IMR-90 (cell line): Measurements from ENCODE around the gene MMP25. TPM values are rescaled to one million over a fixed set of nuclear protein-coding genes. Genes with fewer than 3 reads are reported as not detected.

Experiments used
- ATAC-seq: fragments of 200-7000 bp; cut with Tn5 transposase; 2 replicates; pipeline ENCODE4 v1.9.1; 2020; ENCODE audit warnings: low read depth, mild to moderate bottlenecking, moderate library complexity
- BruUV-seq: library from RNA; stranded (reverse); fragments of 400-500 nt; replicated peaks from 2 replicates; lab custom pipeline; 2021; lab: Mats Ljungman, UMichigan
- CTCF ChIA-PET: fragments of 300-600 bp; formaldehyde crosslinking; extraction: SDS; loops from one replicate; lab custom pipeline; 2021; ENCODE audit warnings: antibody characterized with exemption; lab: Yijun Ruan, JAX
- POLR2A ChIA-PET: fragments of 300-600 bp; sonication (Branson Sonifier 250); formaldehyde crosslinking; loops from one replicate; lab custom pipeline; 2022; ENCODE audit warnings: antibody characterized with exemption; ENCODE audit not compliant: unreplicated experiment; lab: Charles Lee
- DNase-seq: peaks from one replicate; pipeline ENCODE4 v3.0.0; 2013
- H2AFZ ChIP-seq: replicated peaks from 2 replicates; pipeline ENCODE3; 2013; ENCODE audit warnings: low read length, mild to moderate bottlenecking; ENCODE audit not compliant: poor library complexity
- H2AK5ac ChIP-seq: 2 replicates; pipeline ENCODE4 v1.6.1; 2013; ENCODE audit warnings: low read depth, low read length, inconsistent platforms
- H2AK9ac ChIP-seq: replicated peaks from 2 replicates; pipeline ENCODE3; 2013; ENCODE audit warnings: mild to moderate bottlenecking, low read depth, low read length, moderate library complexity; ENCODE audit not compliant: poor library complexity
- H2BK120ac ChIP-seq: 2 replicates; pipeline ENCODE4 v1.6.1; 2013; ENCODE audit warnings: low read depth, low read length, inconsistent platforms
- H2BK15ac ChIP-seq: 3 replicates; pipeline ENCODE4 v1.6.1; 2013; ENCODE audit warnings: low read depth, low read length, inconsistent platforms
- H2BK20ac ChIP-seq: 2 replicates; pipeline ENCODE4 v1.6.1; 2013; ENCODE audit warnings: low read depth, mild to moderate bottlenecking, inconsistent platforms, low read length, moderate library complexity
- H2BK5ac ChIP-seq: 2 replicates; pipeline ENCODE4 v1.6.1; 2013; ENCODE audit warnings: mild to moderate bottlenecking, low read depth, low read length, inconsistent platforms; ENCODE audit not compliant: poor library complexity, severe bottlenecking
- H3K14ac ChIP-seq: replicated peaks from 2 replicates; pipeline ENCODE4 v1.6.1; 2013; ENCODE audit warnings: low read depth, low read length, inconsistent platforms
- H3K18ac ChIP-seq: 2 replicates; pipeline ENCODE4 v1.6.1; 2013; ENCODE audit warnings: low read depth, low read length, control low read depth
- H3K23ac ChIP-seq: 2 replicates; pipeline ENCODE4 v1.6.1; 2013; ENCODE audit warnings: low read depth, low read length, inconsistent platforms
- H3K27ac ChIP-seq: 2 replicates; pipeline ENCODE4 v1.5.1; 2013; ENCODE audit warnings: mild to moderate bottlenecking, control low read depth, low read length; ENCODE audit not compliant: insufficient read depth
- H3K27me3 ChIP-seq: 2 replicates; pipeline ENCODE4 v1.6.1; 2013; ENCODE audit warnings: low read length; ENCODE audit not compliant: control insufficient read depth, insufficient read depth
- H3K36me3 ChIP-seq: 2 replicates; pipeline ENCODE4 v1.6.1; 2013; ENCODE audit warnings: low read length, mixed read lengths; ENCODE audit not compliant: control insufficient read depth, insufficient read depth
- H3K4ac ChIP-seq: 2 replicates; pipeline ENCODE4 v1.6.1; 2013; ENCODE audit warnings: low read depth, low read length, inconsistent platforms
- H3K4me1 ChIP-seq: 2 replicates; pipeline ENCODE4 v1.6.1; 2013; ENCODE audit warnings: low read length, mixed read lengths; ENCODE audit not compliant: control insufficient read depth, insufficient read depth
- H3K4me2 ChIP-seq: 2 replicates; pipeline ENCODE4 v1.6.1; 2013; ENCODE audit warnings: low read depth, mild to moderate bottlenecking, control low read depth, low read length, moderate library complexity
- H3K4me3 ChIP-seq: 2 replicates; pipeline ENCODE4 v1.5.1; 2013; ENCODE audit warnings: low read depth, mild to moderate bottlenecking, control low read depth, low read length, moderate library complexity; ENCODE audit not compliant: insufficient read depth
- H3K56ac ChIP-seq: 2 replicates; pipeline ENCODE4 v1.6.1; 2013; ENCODE audit warnings: low read length, inconsistent platforms; ENCODE audit not compliant: insufficient read depth; ENCODE audit errors: extremely low read depth
- H3K79me1 ChIP-seq, 2 experiments: 2 replicates each; pipeline ENCODE4 v1.6.1; 2013; ENCODE audit warnings: low read length in 2 of 2, inconsistent platforms in 1 of 2, low read depth in 1 of 2
- H3K9ac ChIP-seq: 2 replicates; pipeline ENCODE4 v1.6.1; 2013; ENCODE audit warnings: low read depth, low read length, control low read depth
- H3K9me1 ChIP-seq: 2 replicates; pipeline ENCODE4 v1.6.1; 2013; ENCODE audit warnings: low read length, inconsistent platforms; ENCODE audit not compliant: insufficient read depth
- H3K9me3 ChIP-seq: 2 replicates; pipeline ENCODE4 v1.6.1; 2013; ENCODE audit warnings: low read length; ENCODE audit not compliant: control insufficient read depth, insufficient read depth
- H4K20me1 ChIP-seq: 2 replicates; pipeline ENCODE4 v1.6.1; 2013; ENCODE audit warnings: low read length, inconsistent platforms; ENCODE audit not compliant: insufficient read depth
- H4K5ac ChIP-seq: 2 replicates; pipeline ENCODE4 v1.6.1; 2013; ENCODE audit warnings: mild to moderate bottlenecking, low read depth, low read length, control low read depth
- H4K8ac ChIP-seq, 2 experiments: 2 replicates each; pipeline ENCODE4 v1.6.1; 2013; ENCODE audit warnings: low read depth in 2 of 2, low read length in 2 of 2, control low read depth in 1 of 2, inconsistent platforms in 1 of 2
- H4K91ac ChIP-seq: 2 replicates; pipeline ENCODE4 v1.6.1; 2013; ENCODE audit warnings: low read depth, low read length, inconsistent platforms; ENCODE audit not compliant: insufficient read depth
- CEBPB ChIP-seq: IDR thresholded peaks from 2 replicates; pipeline ENCODE4 v1.6.1; 2012; ENCODE audit warnings: low read depth, low read length, improper control_type of control experiment
- FOS ChIP-seq: fragments of 150-350 bp; IDR thresholded peaks from 2 replicates; pipeline ENCODE4 v1.6.1; 2016; ENCODE audit warnings: low read depth, low read length
- MAFK ChIP-seq: IDR thresholded peaks from 2 replicates; pipeline ENCODE4 v1.6.1; 2012; ENCODE audit warnings: low read depth, low read length, improper control_type of control experiment
- MAZ ChIP-seq: IDR thresholded peaks from 2 replicates; pipeline ENCODE4 v1.6.1; 2012; ENCODE audit warnings: low read depth, mild to moderate bottlenecking, low read length, improper control_type of control experiment, moderate library complexity, borderline replicate concordance
- RAD21 ChIP-seq: IDR thresholded peaks from 2 replicates; pipeline ENCODE4 v1.6.1; 2012; ENCODE audit warnings: low read length, improper control_type of control experiment
- whole genome bisulfite sequencing, 2 experiments: methylation state at CpG; one replicate each; pipeline versions ENCODE4 v1.1.5 to v1.1.7; 2013; ENCODE audit warnings: missing lambda C conversion rate in 2 of 2; ENCODE audit not compliant: insufficient read length in 1 of 2; ENCODE audit errors: extremely low coverage in 2 of 2; 5-methylcytosine and 5-hydroxymethylcytosine counted together
- dilution Hi-C: fragments of 300-500 bp; cut with HindIII; formaldehyde crosslinking; loops from one replicate; pipeline ENCODE4 v1.14.3; 2018; ENCODE audit warnings: low sequenced_read_pairs; ENCODE audit not compliant: unreplicated experiment
- in situ Hi-C: fragments of 300-500 bp; cut with MboI; formaldehyde crosslinking; loops from 3 replicates; pipeline ENCODE4 v1.14.3; 2019; ENCODE audit warnings: low sequenced_read_pairs, inconsistent platforms, mixed read lengths
- intact Hi-C: fragments of 100-400 bp; cut with micrococcal nuclease; formaldehyde crosslinking; loops from 2 replicates; pipeline ENCODE4 v1.10.0; 2022
- polyA plus RNA-seq, 3 experiments: library from polyadenylated mRNA; depleted of rRNA; stranded (reverse); fragments of >200 nt; gene quantifications; 2 replicates each; pipeline ENCODE4 v1.2.3, GENCODE V29; 2012; ENCODE audit warnings: low replicate concordance in 1 of 3
- total RNA-seq: library from RNA; depleted of rRNA; stranded (reverse); fragments of >200 nt; gene quantifications from 2 replicates; pipeline ENCODE4 v1.2.3, GENCODE V29; 2012

Gene MMP25
- total and polyA plus RNA-seq, 2 of the 4 experiments (the other 2 are of a cell fraction) = 0.07 TPM; not detected in 1

DNA sequence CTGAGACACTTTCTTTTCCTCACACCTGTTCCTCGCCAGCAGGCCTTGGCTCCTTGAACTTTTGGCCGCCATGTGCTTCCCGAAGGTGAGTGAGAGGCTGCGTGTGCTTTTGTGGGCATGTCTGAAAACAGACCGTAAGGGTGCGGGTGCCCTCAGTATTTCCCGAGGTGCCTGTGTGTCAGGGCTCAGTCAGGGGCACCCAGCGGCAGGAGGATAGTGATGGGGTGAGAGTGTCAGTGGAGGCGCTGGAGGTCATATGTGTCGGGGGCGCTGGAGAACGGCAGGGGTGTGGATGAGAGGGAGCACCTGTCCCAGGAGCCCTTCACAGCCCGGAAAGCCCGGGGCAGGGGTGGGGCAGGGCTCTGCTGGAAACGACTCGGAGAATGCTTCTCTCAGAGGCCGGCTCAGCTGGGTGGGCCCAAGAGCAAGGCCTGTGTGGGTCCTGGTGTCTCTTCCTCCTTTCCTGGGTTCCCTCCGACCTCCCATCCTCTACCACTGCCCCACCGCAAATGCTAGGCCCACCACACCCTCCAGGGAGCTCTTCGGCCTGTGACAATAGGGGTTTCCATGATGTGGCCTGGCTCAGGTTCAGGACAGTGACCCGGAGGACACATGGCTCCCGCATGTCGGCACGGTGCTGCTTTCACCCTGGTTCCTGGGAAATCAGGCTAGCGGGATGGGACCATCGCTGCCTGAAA lies 19.5 kb downstream of the MMP25 start:
- DNase-seq = no peak
- intact Hi-C loops = no loop called here
- H2AFZ ChIP-seq = peak overlapping the region; percentile 98
- peak overlapping the region; percentile 97 for H2AK5ac ChIP-seq
- peak overlapping the region; percentile 53 for H3K4me2 ChIP-seq
- peak overlapping the region; percentile 96; the same call in 2 of the 3 replicates for H2BK15ac ChIP-seq
- 49% methylated on average over 7 of the region's 26 CpGs; no CpG with 5 or more reads in 1 of the 2 experiments for WGBS, 2 experiments
- H3K4me3 ChIP-seq = peak overlapping the region; percentile 47; the same call in 1 of the 2 replicates
- H3K23ac ChIP-seq = peak overlapping the region; percentile 59; the same call in 1 of the 2 replicates
- no TSS peak for BruUV-seq
- peak overlapping the region; percentile 30 for H3K18ac ChIP-seq
- TF ChIP-seq RAD21 (no peak), MAFK (no peak), FOS (no peak), MAZ (no peak), CEBPB (no peak)
- peak overlapping the region; percentile 87 for H3K14ac ChIP-seq
- peak overlapping the region; percentile 81 for H4K5ac ChIP-seq
- peaks cover 18% of the 10 kb centered on the region for H3K9me1 ChIP-seq
- peaks cover 12% of the 10 kb centered on the region for H3K4me1 ChIP-seq
- peak overlapping the region; percentile 64 for H3K56ac ChIP-seq
- H4K91ac ChIP-seq = peak overlapping the region; percentile 88
- ATAC-seq = no peak
- H3K9me3 ChIP-seq = no peaks in the 10 kb centered on the region
- peaks cover 6 to 19% of the 10 kb centered on the region in 2 experiments; a peak in 2 of 4 replicates for H3K79me1 ChIP-seq
- peak overlapping the region; percentile 41 for H2BK20ac ChIP-seq
- H2BK120ac ChIP-seq = peak overlapping the region; percentile 87; the same call in 1 of the 2 replicates
- POLR2A ChIA-PET = no interaction called here
- H2AK9ac ChIP-seq = peak overlapping the region; percentile 99
- in situ Hi-C loops = no loop called here
- CTCF ChIA-PET = no interaction called here
- dilution Hi-C loops = no loop called here
- H3K36me3 ChIP-seq = no peaks in the 10 kb centered on the region
- peak overlapping the region; percentile 76 for H2BK5ac ChIP-seq
- H4K8ac ChIP-seq = peak overlapping the region; percentile 74 to 92
- H3K4ac ChIP-seq = peak overlapping the region; percentile 81
- H4K20me1 ChIP-seq = no peaks in the 10 kb centered on the region
- peak overlapping the region; percentile 55; the same call in 1 of the 2 replicates for H3K9ac ChIP-seq
- H3K27ac ChIP-seq = no peak overlapping the region; the same call in 1 of the 2 replicates
- no peaks in the 10 kb centered on the region; the same call in 1 of the 2 replicates for H3K27me3 ChIP-seq
